ENCODE data around the gene SRP14.
"Not testable (repeated sequence)": the region's sequence is repeated elsewhere in the genome, so short reads cannot be mapped to it uniquely, and the experiment has no call there.

Gene SRP14

GRCh38 chr15:40011303-40011702 lies 27.7 kb downstream of the SRP14 start:
- Mint-ChIP-seq H3K4me1 (ENCODE audit: low read depth in 2 of 2) (no peaks in the 10 kb centered on the region), H3K36me3 (ENCODE audit: insufficient read depth) (peaks cover 20% of the 10 kb centered on the region), H3K9me3 (peaks cover 0 to 2% of the 10 kb centered on the region in 2 donors), H3K27ac (no peak overlapping the region), H3K4me3 (no peak overlapping the region), H3K27me3 (no peaks in the 10 kb centered on the region)
- ATAC-seq (replicated peaks), result no peak
- no peak for DNase-seq

DNA sequence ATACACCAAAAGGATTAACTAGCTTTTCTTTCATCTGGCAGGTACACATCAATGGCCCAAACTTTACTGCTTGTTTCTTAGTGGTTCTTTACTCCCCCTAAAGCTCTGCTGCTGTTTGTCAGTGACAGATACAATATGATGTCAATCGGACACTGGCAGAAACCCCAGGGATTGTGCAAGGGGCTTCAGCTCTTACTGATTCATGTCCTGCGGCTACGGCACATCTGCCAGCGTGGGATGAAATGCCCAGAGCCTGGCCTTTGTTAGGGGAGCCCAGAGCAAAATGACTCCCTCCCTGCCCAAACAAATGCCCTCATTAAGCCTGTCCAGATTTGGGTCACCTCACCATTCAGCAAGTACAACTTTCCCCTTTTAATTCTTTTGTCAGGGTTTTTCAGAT lies 28.3 kb downstream of the SRP14 start:
- Mint-ChIP-seq H3K9me3 (peaks cover 0 to 2% of the 10 kb centered on the region in 2 donors), H3K4me1 (ENCODE audit: low read depth in 2 of 2) (no peaks in the 10 kb centered on the region), H3K27ac (no peak overlapping the region)

DNA sequence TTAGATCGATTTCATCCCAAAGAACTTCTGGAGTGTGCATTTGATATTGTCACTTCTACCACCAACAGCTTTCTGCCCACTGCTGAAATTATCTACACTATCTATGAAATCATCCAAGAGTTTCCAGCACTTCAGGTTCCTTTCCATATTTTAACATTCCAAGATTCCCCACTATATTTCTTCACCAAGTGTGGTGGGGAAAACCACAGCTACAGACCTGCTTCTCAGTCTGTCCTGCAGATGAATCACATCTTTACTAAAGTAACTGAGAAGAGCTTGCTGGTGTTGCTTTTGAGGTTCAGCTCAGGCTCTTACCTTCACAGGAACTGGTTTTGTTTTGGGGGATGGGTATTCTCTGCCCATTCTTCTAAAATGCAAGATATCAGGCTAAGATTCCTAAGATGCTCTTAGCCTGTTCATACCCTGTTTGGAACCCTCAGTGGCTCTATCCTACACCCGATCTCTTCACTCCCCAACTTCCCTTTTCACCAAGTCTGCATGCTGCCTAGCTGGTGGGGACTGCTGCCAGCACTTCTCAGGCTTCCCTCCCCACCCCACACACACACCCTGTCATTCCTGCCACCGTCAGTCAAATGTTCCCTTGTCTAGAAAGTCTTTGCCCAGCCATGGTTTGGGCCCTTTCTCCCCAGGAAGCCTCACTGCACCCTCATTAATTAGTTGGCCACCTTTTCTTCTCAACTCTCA lies 30.8 kb downstream of the SRP14 start:
- ATAC-seq (replicated peaks) (no peak), DNase-seq (no peak)
- Mint-ChIP-seq H3K4me1 (ENCODE audit: low read depth in 2 of 2) (no peaks in the 10 kb centered on the region), H3K27me3 (no peaks in the 10 kb centered on the region), H3K27ac (no peak overlapping the region), H3K9me3 (no peaks in the 10 kb centered on the region), H3K4me3 (no peak overlapping the region), H3K36me3 (ENCODE audit: insufficient read depth) (peaks cover 22% of the 10 kb centered on the region)

More for the DNA sequence above, 28.3 kb downstream of the SRP14 start:
- no peak for ATAC-seq (replicated peaks)
- no peak overlapping the region for H3K4me3 Mint-ChIP-seq
- no peak for DNase-seq
- peaks cover 22% of the 10 kb centered on the region for H3K36me3 Mint-ChIP-seq (ENCODE audit: insufficient read depth)
- no peaks in the 10 kb centered on the region for H3K27me3 Mint-ChIP-seq

DNA sequence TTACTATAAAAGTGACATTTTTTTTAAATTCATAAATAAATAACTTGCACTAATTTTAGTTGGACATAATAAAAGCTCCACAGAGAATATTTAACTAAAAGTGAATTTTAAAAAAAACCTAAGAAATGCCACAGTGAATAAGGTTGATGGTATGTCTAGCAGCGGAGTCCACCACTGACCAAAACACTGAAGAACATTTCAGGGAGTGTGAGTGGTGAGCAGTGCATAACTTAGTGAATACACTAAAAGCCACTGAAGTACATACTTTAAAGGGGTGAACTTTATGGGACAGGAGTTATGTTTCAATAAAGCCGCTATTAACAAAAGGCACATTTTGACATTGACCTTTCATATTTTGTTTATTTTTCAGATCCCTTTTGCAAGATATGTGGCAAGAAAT lies 32.3 kb downstream of the SRP14 start:
- no peak for DNase-seq
- Mint-ChIP-seq H3K9me3 (no peaks in the 10 kb centered on the region), H3K27ac (no peak overlapping the region), H3K4me1 (ENCODE audit: low read depth in 2 of 2) (no peaks in the 10 kb centered on the region), H3K27me3 (no peaks in the 10 kb centered on the region), H3K36me3 (ENCODE audit: insufficient read depth) (peaks cover 16% of the 10 kb centered on the region), H3K4me3 (no peak overlapping the region)
- ATAC-seq (replicated peaks), result no peak

DNA sequence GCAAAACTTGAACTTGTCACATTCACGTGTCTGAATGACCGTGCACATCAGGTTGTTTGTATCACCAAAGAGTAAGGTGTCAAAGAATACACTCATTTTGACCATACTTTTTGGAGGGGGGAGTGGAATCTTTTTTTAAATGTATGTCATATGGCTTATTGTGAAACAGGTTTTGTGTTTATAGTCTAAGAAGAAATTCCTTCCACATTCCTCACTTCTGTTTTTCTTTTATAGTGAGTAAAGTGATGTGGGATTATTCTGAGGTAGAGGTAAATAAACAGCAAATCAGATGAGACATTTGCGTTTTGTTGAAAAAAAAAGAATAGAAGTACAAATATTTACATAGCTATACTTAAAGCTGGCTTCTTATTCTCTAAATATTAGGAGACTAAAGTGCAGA lies 33.0 kb downstream of the SRP14 start:
- Mint-ChIP-seq H3K4me1 (ENCODE audit: low read depth in 2 of 2) (no peaks in the 10 kb centered on the region), H3K4me3 (no peak overlapping the region), H3K36me3 (ENCODE audit: insufficient read depth) (peaks cover 19% of the 10 kb centered on the region), H3K9me3 (no peaks in the 10 kb centered on the region), H3K27ac (no peak overlapping the region), H3K27me3 (no peaks in the 10 kb centered on the region)
- no peak for DNase-seq
- no peak for ATAC-seq (replicated peaks)

DNA sequence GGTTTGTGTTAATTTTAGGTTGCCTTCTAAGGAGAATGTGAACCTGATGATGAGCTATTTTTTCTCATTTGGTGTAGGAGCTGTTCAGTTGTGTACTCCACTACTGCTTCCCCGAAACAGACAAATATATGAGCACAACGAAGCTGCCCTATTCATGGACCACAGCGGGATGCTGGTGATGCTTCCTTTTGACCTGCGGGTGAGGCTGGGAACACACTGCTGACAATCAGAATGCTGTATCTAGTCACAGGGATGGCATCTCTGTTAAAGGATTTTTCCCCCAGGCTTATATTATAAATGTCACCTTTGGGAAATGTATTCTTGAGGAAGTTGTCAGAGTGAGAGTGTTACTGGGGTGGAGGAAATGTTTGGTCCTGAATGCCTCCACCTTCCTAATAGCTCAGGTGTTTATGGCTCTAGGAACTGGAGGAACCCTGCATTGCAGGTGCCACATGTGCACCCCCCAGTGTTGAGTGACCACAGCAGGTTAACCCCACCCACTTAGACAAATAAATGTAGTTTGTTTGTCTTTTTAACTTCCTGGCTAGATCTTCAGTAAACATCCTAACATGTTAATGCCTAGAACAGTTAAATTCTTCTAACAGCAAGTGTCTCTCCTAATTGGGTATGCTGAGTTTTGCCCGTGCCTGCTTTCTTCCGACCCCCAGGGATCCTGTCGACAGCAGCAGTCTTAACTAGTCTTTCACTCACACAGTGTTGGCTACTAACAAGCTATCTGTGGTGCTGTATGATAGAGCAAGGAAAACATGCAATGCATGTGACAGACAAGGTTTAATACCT lies 35.7 kb downstream of the SRP14 start:
- Mint-ChIP-seq H3K36me3 (ENCODE audit: insufficient read depth) (peaks cover 13% of the 10 kb centered on the region), H3K27ac (no peak overlapping the region), H3K4me1 (ENCODE audit: low read depth in 2 of 2) (peaks cover 0 to 6% of the 10 kb centered on the region in 2 donors), H3K27me3 (no peaks in the 10 kb centered on the region), H3K9me3 (no peaks in the 10 kb centered on the region), H3K4me3 (no peak overlapping the region)
- no peak for DNase-seq
- ATAC-seq (replicated peaks), result no peak

DNA sequence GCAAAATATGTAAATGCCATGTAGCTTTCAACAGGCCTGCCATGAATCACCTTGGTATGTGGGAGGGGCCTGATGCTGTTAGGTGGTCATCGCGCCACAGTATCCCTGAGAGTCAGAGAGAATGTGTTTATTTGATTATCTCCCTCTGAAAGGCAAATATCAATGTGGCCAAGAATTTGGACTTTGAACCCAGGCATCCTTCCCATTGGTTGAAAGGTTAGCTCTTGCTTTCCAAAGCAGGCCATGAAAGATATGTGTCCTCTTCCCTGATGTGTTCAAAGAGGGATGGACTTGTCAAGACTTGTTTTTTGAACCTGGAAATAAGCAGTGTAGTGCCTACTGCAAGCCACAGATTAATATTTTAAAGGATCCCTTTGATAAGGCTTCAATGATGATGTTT lies 36.7 kb downstream of the SRP14 start:
- no peak overlapping the region for H3K27ac Mint-ChIP-seq
- peaks cover 0 to 6% of the 10 kb centered on the region in 2 donors for H3K4me1 Mint-ChIP-seq (ENCODE audit: low read depth in 2 of 2)
- ATAC-seq (replicated peaks), result no peak
- peaks cover 16% of the 10 kb centered on the region for H3K36me3 Mint-ChIP-seq (ENCODE audit: insufficient read depth)
- no peak for DNase-seq
- no peaks in the 10 kb centered on the region for H3K9me3 Mint-ChIP-seq
- H3K4me3 Mint-ChIP-seq, result no peak overlapping the region
- no peaks in the 10 kb centered on the region for H3K27me3 Mint-ChIP-seq

GRCh38 chr15:39999538-40000200 lies 39.3 kb downstream of the SRP14 start:
- ATAC-seq (replicated peaks), result no peak
- Mint-ChIP-seq H3K9me3 (no peaks in the 10 kb centered on the region), H3K36me3 (ENCODE audit: insufficient read depth) (peaks cover 16% of the 10 kb centered on the region), H3K27ac (no peak overlapping the region), H3K4me3 (no peak overlapping the region), H3K27me3 (no peaks in the 10 kb centered on the region), H3K4me1 (ENCODE audit: low read depth in 2 of 2) (peaks cover 0 to 6% of the 10 kb centered on the region in 2 donors)
- no peak for DNase-seq

GRCh38 chr15:39998511-39999077 lies 40.4 kb downstream of the SRP14 start:
- no peak for ATAC-seq (replicated peaks)
- DNase-seq, result no peak
- Mint-ChIP-seq H3K27ac (peak overlapping the region in 1 of 2 donors; percentile 26), H3K4me1 (ENCODE audit: low read depth in 2 of 2) (peaks cover 0 to 6% of the 10 kb centered on the region in 2 donors), H3K4me3 (no peak overlapping the region), H3K36me3 (ENCODE audit: insufficient read depth) (peaks cover 16% of the 10 kb centered on the region), H3K9me3 (no peaks in the 10 kb centered on the region), H3K27me3 (no peaks in the 10 kb centered on the region)

- Mint-ChIP-seq H3K4me1 (ENCODE audit: low read depth in 2 of 2) (peaks cover 0 to 6% of the 10 kb centered on the region in 2 donors), H3K9me3 (no peaks in the 10 kb centered on the region), H3K36me3 (ENCODE audit: insufficient read depth) (peaks cover 16% of the 10 kb centered on the region), H3K27ac (no peak overlapping the region), H3K4me3 (no peak overlapping the region), H3K27me3 (no peaks in the 10 kb centered on the region)
- ATAC-seq (replicated peaks) (no peak), DNase-seq (no peak)
Measured at GRCh38 chr15:39997639-39998038, 41.3 kb downstream of the SRP14 start.

DNA sequence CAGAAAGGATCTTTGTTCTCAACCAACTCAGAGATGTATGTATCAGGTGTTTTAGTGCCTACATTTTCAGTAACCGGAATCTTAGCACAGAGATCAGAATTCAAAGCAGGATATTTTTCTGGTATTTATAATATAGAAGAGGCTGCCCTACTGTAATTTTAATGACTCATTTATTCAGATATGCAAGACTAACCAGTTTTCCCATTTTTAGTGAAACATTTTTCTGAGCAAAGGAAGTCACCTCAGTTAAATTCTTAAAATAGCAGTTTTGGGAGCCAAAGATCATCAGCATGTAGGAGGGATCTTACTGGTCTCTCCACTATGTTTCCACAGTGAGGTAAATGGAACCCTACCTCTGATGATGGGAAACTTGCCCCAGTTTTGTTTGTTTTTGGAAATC lies 42.0 kb downstream of the SRP14 start:
- peaks cover 0 to 6% of the 10 kb centered on the region in 2 donors for H3K4me1 Mint-ChIP-seq (ENCODE audit: low read depth in 2 of 2)
- ATAC-seq (replicated peaks), result no peak
- H3K27ac Mint-ChIP-seq, result no peak overlapping the region
- H3K9me3 Mint-ChIP-seq, result no peaks in the 10 kb centered on the region
- no peak overlapping the region for H3K4me3 Mint-ChIP-seq
- no peaks in the 10 kb centered on the region for H3K27me3 Mint-ChIP-seq
- peaks cover 15% of the 10 kb centered on the region for H3K36me3 Mint-ChIP-seq (ENCODE audit: insufficient read depth)
- DNase-seq, result no peak

- H3K36me3 Mint-ChIP-seq (ENCODE audit: insufficient read depth); H3K27me3 Mint-ChIP-seq; H3K4me3 Mint-ChIP-seq; H3K9me3 Mint-ChIP-seq; ATAC-seq (replicated peaks); H3K27ac Mint-ChIP-seq; H3K4me1 Mint-ChIP-seq (ENCODE audit: low read depth in 2 of 2); DNase-seq: not testable (repeated sequence)
Measured at GRCh38 chr15:39996228-39996627, 42.8 kb downstream of the SRP14 start.

DNA sequence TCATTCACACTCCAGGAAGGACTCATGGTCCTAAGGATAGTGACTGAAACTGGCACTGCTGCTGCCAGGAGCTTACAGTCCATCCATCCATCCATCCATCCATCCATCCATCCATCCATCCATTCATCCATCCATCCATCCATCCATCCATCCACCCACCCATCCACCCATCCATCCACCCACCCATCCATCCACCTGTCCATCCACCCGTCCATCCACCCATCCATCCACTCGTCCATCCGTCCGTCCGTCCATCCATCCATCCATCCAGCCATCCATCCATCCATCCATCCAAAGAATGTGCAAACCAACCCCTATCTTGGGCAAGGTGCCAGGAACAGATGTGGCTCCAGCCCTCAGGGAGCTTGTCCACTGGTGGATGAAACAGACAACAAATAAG lies 46.0 kb downstream of the SRP14 start:
- not testable (repeated sequence) for DNase-seq; H3K4me3 Mint-ChIP-seq; H3K27me3 Mint-ChIP-seq; H3K4me1 Mint-ChIP-seq (ENCODE audit: low read depth in 2 of 2); H3K27ac Mint-ChIP-seq; H3K9me3 Mint-ChIP-seq; ATAC-seq (replicated peaks)
- H3K36me3 Mint-ChIP-seq (ENCODE audit: insufficient read depth), result peaks cover 13% of the 10 kb centered on the region

Data from effector memory CD8-positive, alpha-beta T cell (primary cell).